22Rv1 (cell line): Measurements from ENCODE around the gene PLIN5.

Source experiments
- ZFX ChIP-seq: fragments of 450-650 bp; IDR thresholded peaks from 2 replicates; pipeline ENCODE4 v1.6.1; 2017; ENCODE audit warnings: antibody characterized with exemption, borderline replicate concordance
- TF ChIP-seq, protein P1 (sequence below): fragments of 450-650 bp; IDR thresholded peaks from 2 replicates; pipeline ENCODE4 v1.5.1; 2017; ENCODE audit warnings: mild to moderate bottlenecking

DNA sequence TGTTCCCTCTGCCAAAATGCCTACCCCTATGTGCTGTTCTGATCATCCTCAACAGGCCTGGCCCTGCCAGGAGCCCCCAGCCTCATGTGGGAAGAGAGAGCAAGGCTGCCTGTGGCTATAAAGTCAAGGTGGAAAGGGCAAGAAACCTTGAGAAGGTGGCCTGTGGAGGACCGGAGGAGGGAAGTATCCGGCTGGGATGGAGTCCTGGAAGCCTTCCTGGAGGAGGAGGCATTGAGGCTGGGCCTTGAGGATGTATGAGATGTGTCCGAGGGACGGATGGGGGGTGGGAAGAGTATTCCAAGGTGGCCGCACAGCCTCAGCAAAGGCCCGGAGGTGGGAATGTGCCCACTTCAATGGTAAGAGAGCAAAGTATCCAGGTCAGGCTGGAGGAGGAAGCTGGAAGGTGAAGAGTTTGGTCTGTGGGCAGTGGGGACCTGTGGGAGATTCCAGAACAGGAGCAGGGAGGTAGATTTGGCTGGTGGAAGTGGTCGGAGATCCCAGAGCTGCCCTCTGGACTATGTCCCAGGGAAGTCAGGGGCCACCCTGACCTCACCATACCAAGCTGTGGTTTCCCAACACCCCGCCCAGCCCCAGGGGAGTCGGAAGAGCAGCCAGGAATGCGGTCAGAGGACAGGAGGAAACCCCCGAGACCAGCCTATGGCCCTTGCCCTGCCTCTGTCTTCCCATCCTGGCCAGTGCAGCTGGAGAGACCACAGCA is 13.7 kb downstream of the PLIN5 start:
- TF ChIP-seq, protein P1, sequence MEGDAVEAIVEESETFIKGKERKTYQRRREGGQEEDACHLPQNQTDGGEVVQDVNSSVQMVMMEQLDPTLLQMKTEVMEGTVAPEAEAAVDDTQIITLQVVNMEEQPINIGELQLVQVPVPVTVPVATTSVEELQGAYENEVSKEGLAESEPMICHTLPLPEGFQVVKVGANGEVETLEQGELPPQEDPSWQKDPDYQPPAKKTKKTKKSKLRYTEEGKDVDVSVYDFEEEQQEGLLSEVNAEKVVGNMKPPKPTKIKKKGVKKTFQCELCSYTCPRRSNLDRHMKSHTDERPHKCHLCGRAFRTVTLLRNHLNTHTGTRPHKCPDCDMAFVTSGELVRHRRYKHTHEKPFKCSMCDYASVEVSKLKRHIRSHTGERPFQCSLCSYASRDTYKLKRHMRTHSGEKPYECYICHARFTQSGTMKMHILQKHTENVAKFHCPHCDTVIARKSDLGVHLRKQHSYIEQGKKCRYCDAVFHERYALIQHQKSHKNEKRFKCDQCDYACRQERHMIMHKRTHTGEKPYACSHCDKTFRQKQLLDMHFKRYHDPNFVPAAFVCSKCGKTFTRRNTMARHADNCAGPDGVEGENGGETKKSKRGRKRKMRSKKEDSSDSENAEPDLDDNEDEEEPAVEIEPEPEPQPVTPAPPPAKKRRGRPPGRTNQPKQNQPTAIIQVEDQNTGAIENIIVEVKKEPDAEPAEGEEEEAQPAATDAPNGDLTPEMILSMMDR, result no peak
- no peak for TF ChIP-seq ZFX
